Heart left ventricle (tissue), 16 donors: ENCODE data around the gene MIA2. TPM values are rescaled to one million over a fixed set of nuclear protein-coding genes. Genes with fewer than 3 reads are reported as not detected.
A peak's percentile ranks its signal among the peaks of the same experiment; 100 is the strongest.
"Not testable (repeated sequence)": the region's sequence is repeated elsewhere in the genome, so short reads cannot be mapped to it uniquely, and the experiment has no call there.

Experiments
- ATAC-seq, 4 donors: fragments of 200-7000 bp; cut with Tn5 transposase; one replicate each; pipeline ENCODE4 v1.9.1; 2020 to 2022; ENCODE audit warnings: moderate library complexity in 4 of 4, mild to moderate bottlenecking in 3 of 4, moderate number of reproducible peaks in 1 of 4
- DNase-seq, 5 donors: peaks; one replicate each; pipeline ENCODE4 v3.0.0-alpha.2; 2020
- H3K27ac ChIP-seq, 12 donors: fragments of 200-600 bp; sonication (generic) in 4 of 12; one replicate each; pipeline versions ENCODE4 v1.5.0 to v1.8.0; 2016 to 2022; ENCODE audit warnings: mild to moderate bottlenecking in 2 of 12
- H3K27me3 ChIP-seq, 9 donors: fragments of 200-600 bp; sonication (generic) in 2 of 9; one replicate each; pipeline versions ENCODE4 v1.5.1 to v1.8.0; 2016 to 2022; ENCODE audit warnings: mild to moderate bottlenecking in 3 of 9
- H3K36me3 ChIP-seq, 9 donors: fragments of 200-600 bp; sonication (generic) in 2 of 9; one replicate each; pipeline versions ENCODE4 v1.5.0 to v1.8.0; 2018 to 2022; ENCODE audit warnings: mild to moderate bottlenecking in 2 of 9
- H3K4me1 ChIP-seq, 12 donors: fragments of 200-600 bp; sonication (generic) in 4 of 12; one replicate each; pipeline versions ENCODE4 v1.5.0 to v1.8.0; 2016 to 2022; ENCODE audit warnings: mild to moderate bottlenecking in 3 of 12
- H3K4me3 ChIP-seq, 12 donors: fragments of 200-600 bp; sonication (generic) in 4 of 12; one replicate each; pipeline versions ENCODE4 v1.5.0 to v1.8.0; 2017 to 2022; ENCODE audit warnings: mild to moderate bottlenecking in 9 of 12, moderate library complexity in 4 of 12
- H3K9me3 ChIP-seq, 12 donors: fragments of 200-600 bp; sonication (generic) in 4 of 12; one replicate each; pipeline versions ENCODE4 v1.5.0 to v1.8.0; 2016 to 2022; ENCODE audit warnings: mild to moderate bottlenecking in 1 of 12
- POLR2A ChIP-seq, 2 donors: fragments of 450-650 bp; IDR thresholded peaks; one replicate each; pipeline ENCODE4 v1.6.1; 2017; ENCODE audit warnings: antibody characterized with exemption in 2 of 2, mild to moderate bottlenecking in 2 of 2, moderate library complexity in 2 of 2
- WGBS, 4 donors: extraction: QIAGEN DNeasy Blood & Tissue Kit in 2 of 4; methylation state at CpG; one replicate each; pipeline versions ENCODE4 v1.1.5 to v1.1.7; 2013 to 2018; 5-methylcytosine and 5-hydroxymethylcytosine counted together
- intact Hi-C, 10 donors: fragments of 100-400 bp; cut with DNase I; formaldehyde crosslinking; loops; one replicate each; pipeline versions ENCODE4 v1.11.1 to v1.14.2; 2022
- polyA plus RNA-seq, 2 donors: library from polyadenylated mRNA; stranded (reverse); fragments of 200-250 nt; gene quantifications; one replicate each; pipeline ENCODE4 v1.2.3, GENCODE V29; 2013
- total RNA-seq, 9 donors: library from RNA; depleted of rRNA in 2 of 9; stranded (reverse); fragments of >200 nt in 2 of 9; fragmentation: NEBNext Ultra II Directional in 3 of 9; extraction: Animal tissue kit (Norgen Biotek cat#: 25700) in 3 of 9; gene quantifications; one replicate each; pipeline versions ENCODE4 v1.1.0 to v1.2.4, GENCODE V29; 2016 to 2023
- TF ChIP-seq, protein P1 (sequence below), 12 donors: fragments of 200-600 bp; sonication (generic) in 4 of 12; IDR thresholded peaks; one replicate each; pipeline versions ENCODE4 v1.5.0 to v1.8.0; 2018 to 2022; ENCODE audit warnings: antibody characterized with exemption in 12 of 12, mild to moderate bottlenecking in 5 of 12
- donor health status: ischemic (EF 13 %, LVEDD 7.1; RV severe dilation, severe dysfunction).
- donor health status: healthy with polysubstance abuse.
- donor health status: DM: no; HTN: yes; CAD: no.
- donor health status: DM: no; HTN: no; CAD: no.
- donor health status: ischemic (EF 25% LVEDD 6.9; RV normal size, moderate dysfunction).
- donor health status: ischemic (EF 25% LVEDD 5.7; RV mildly dilated, moderate dysfunction).
- donor health status: healthy.
- donor health status: DM: yes; HTN: yes; CAD: no.
- donor health status: ischemic (EF 35%, LVEDD 5.7; RV mildly dilated, moderate dysfunction).
- donor health status: nonischemic (EF 11% LVEDD 7.7; RV severe dilation, severe dysfunction).
- donor health status: DM: yes; HTN: yes; CAD: no.
- donor health status: PGD.
- donor health status: ischemic (EF 29% LVEDD 5.4; RV normal size, mild dysfunction).
- donor health status: nonischemic (EF 23%, LVEDD 6.1; RV moderate dilation, normal function).

Gene MIA2
- total and polyA plus RNA-seq, 11 donors, result 9.3 to 31.8 (median 19.8) TPM

DNA sequence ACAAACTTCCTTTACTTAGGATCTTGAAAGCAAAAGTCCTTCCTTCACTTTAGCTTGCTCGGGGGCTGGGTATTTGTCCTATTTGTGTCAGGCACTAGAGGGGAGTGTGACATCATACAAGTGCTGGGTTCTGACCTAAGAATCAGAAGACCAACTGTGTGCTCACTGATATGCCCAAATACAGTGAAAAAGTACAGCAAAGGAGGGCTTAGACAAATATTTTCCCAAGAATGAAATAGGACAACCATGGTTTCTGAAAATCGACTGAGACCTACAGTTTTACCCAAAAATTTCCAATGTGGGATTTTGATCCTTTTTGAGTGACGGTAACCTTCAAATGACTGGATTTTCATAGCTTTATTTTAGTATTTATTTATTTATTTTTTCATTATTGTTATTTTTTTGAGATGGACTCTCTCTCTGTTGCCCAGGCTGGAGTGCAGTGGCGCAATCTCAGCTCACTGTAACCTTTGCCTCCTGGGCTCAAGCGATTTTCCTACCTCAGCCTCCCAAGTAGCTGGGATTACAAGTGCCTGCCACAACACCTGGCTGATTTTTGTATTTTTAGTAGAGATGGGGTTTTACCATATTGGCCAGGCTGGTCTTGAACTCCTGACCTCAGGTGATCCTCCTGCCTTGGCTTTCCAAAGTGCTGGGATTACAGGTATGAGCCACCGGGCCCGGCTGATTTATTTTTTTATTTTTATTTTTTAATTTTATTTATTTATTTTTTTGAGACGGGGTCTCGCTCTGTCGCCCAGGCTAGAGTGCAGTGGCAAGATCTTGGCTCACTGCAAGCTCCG is 1.8 kb upstream of the MIA2 start:
- 85 to 90% (median 88%) methylated on average over 11 of the region's 11 CpGs for WGBS, 4 donors
- peak in 3 of 4 donors; percentile 52 to 65 (median 65) for ATAC-seq
- H3K27me3 ChIP-seq, DNase-seq, H3K36me3 ChIP-seq, intact Hi-C loops, H3K4me3 ChIP-seq, H3K9me3 ChIP-seq, H3K27ac ChIP-seq: not testable (repeated sequence)
- H3K4me1 ChIP-seq, result peaks cover 0 to 40% (median 0%) of the 10 kb centered on the region in 12 donors
- TF ChIP-seq, protein P1, sequence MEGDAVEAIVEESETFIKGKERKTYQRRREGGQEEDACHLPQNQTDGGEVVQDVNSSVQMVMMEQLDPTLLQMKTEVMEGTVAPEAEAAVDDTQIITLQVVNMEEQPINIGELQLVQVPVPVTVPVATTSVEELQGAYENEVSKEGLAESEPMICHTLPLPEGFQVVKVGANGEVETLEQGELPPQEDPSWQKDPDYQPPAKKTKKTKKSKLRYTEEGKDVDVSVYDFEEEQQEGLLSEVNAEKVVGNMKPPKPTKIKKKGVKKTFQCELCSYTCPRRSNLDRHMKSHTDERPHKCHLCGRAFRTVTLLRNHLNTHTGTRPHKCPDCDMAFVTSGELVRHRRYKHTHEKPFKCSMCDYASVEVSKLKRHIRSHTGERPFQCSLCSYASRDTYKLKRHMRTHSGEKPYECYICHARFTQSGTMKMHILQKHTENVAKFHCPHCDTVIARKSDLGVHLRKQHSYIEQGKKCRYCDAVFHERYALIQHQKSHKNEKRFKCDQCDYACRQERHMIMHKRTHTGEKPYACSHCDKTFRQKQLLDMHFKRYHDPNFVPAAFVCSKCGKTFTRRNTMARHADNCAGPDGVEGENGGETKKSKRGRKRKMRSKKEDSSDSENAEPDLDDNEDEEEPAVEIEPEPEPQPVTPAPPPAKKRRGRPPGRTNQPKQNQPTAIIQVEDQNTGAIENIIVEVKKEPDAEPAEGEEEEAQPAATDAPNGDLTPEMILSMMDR (IDR thresholded peaks at IDR 0.05), result peak in 11 of 12 donors; percentile 15 to 44 (median 30)

DNA sequence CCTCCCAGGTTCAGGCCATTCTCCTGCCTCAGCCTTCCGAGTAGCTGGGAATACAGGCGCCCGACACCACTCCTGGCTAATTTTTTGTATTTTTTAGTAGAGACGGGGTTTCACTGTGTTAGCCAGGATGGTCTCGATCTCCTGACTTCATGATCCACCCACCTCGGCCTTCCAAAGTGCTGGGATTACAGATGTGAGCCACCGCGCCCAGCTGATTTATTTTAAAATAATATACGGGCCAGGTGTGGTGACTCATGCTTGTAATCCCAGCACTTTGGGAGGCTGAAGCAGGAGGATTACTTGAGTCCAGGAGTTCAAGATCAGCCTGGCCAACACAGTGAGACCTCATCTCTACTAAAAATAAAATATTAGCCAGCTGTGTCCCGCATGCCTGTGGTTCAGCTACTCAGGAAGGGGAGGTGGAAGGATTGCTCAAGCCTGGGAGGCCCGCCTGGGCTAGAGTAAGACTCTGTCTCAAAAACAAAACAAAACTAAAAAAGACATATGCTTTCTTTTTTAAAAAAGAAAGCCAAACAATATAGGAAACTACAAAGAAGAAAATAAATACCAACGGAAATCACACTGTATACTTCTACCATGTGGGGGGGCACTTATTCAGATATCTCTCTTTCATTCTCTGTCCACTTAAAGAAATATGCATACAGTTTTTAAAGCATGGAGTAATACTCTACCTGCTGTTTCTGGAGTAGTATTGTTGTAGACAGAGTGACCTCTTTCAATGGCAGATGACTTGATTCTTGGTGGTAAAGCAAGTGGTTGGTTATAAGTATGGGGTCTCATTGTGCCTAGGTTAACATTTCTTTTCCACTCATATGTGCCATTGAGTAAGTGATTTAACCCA is 930 bp upstream of the MIA2 start:
- Histone ChIP-seq H3K9me3 (no peaks in the 10 kb centered on the region), H3K27me3 (no peaks in the 10 kb centered on the region), H3K4me3 (no peak overlapping the region), H3K36me3 (no peaks in the 10 kb centered on the region), H3K27ac (peak overlapping the region in 1 of 12 donors; percentile 50), H3K4me1 (peaks cover 0 to 40% (median 0%) of the 10 kb centered on the region in 12 donors)
- intact Hi-C loops, result no loop called here
- peak in 1 of 4 donors; percentile 52 for ATAC-seq
- 77 to 82% (median 80%) methylated on average over 12 of the region's 12 CpGs for WGBS, 4 donors
- TF ChIP-seq, protein P1 (IDR thresholded peaks at IDR 0.05), result no peak
- no peak for TF ChIP-seq POLR2A (IDR thresholded peaks at IDR 0.05)
- no peak for DNase-seq

DNA sequence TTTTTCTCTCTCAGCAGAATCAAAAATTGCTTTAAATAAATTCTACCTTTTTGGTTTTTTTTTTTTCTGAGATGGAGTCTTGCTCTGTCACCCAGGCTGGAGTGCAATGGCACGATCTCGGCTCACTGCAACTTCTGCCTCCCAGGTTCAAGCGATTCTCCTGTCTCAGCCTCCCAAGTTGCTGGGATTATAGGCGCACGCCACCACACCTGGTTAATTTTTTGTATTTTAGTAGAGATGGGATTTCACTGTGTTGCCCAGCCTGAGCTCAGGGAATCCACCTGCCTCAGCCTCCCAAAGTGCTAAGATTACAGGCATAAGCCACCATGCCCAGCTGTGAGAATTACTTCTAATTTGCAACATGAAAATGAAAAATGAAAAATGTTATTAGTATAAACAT is 1.3 kb downstream of the MIA2 start:
- H3K36me3 ChIP-seq, H3K9me3 ChIP-seq, H3K27me3 ChIP-seq, H3K27ac ChIP-seq, ATAC-seq, DNase-seq, intact Hi-C loops, H3K4me3 ChIP-seq: not testable (repeated sequence)
- H3K4me1 ChIP-seq, result peaks cover 0 to 23% (median 0%) of the 10 kb centered on the region in 12 donors
- 90 to 98% (median 97%) methylated on average over 5 of the region's 5 CpGs for WGBS, 4 donors

DNA sequence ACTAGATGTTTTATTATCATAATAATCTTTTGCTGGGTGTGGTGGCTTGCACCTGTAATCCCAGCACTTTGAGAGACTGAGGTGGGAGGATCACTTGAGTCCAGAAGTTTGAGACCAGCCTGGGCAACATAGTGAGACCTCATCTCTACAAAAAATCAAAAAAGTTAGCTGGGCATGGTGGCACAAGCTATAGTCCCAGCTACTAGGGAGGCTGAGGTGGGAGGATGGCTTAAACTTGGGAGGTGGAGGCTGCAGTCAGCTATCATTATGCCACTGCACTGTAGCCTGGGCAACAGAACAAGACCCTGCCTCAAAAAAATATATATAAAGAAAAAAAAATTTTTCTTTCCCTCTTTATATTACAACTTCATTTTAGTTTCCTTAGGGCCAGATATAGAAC is 1.8 kb downstream of the MIA2 start:
- peaks cover 0 to 23% (median 0%) of the 10 kb centered on the region in 12 donors for H3K4me1 ChIP-seq
- H3K9me3 ChIP-seq, H3K36me3 ChIP-seq, intact Hi-C loops, ATAC-seq, DNase-seq, H3K27me3 ChIP-seq, H3K4me3 ChIP-seq, H3K27ac ChIP-seq: not testable (repeated sequence)

DNA sequence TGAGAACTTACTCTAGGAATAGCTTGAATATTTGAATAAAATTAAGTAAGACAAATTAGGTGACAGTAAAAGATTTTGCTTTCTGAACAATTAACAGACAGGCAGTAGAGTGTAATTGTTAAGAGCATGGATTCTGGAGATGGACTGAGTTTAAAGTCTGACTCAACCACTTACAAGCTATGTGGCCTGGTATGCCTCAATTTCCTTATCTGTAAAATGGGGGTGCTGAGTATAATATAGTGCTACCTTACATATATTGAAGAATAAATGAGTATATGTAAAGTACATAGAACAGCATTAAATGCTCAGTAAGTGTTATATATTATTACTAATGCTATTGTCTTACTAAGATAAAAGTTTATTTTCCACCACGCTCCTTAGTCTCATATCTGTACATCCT is 7.1 kb downstream of the MIA2 start:
- no peak for TF ChIP-seq POLR2A (IDR thresholded peaks at IDR 0.05)
- TF ChIP-seq, protein P1 (IDR thresholded peaks at IDR 0.05), result no peak
- WGBS, 4 donors, result 92 to 97% (median 94%) methylated on average over 1 of the region's 1 CpG
- Histone ChIP-seq H3K4me3 (no peak overlapping the region), H3K9me3 (no peaks in the 10 kb centered on the region), H3K36me3 (no peaks in the 10 kb centered on the region), H3K27ac (no peak overlapping the region), H3K4me1 (no peaks in the 10 kb centered on the region), H3K27me3 (no peaks in the 10 kb centered on the region)
- ATAC-seq (no peak), DNase-seq (no peak)
- intact Hi-C loops, result no loop called here
